ENCODE measurements around the gene TCP11.

TCP11 gene

DNA sequence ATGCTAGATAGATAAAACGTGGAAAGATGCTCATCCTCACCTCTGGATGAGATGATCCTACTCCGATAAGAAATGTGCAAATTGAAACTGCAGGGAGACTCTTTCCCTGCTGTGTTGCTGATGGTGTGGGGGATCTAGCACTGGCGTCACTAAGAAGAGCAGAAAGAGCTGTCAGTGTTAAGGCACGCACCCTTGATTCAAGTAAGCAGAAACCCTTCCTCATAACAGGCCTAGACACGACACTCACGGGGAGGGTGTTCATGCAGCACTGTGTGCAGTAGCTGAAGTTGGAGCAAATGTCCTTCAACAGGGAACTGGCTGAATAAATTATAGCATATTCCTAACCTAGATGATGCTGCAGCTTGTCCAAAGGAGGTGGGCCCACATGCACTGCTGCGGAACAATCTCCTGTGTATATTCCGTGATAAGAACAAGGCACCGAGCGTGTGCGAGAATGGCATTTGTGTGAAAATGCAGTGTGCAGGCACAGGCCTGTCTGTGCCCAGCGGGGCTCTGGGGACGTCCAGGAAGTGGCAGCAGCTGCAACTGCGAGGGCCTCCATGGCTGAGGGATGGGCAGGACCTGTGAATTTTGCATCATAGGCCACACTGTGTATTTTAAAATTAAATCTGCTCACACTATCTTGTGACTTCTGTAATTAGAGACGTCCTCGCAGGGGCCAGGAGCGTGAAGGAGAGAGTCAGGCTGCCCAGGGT lies 64.0 kb downstream of the TCP11 start:
- no peak overlapping the region for H3K27ac ChIP-seq (ENCODE audit: low read length)
- no peaks in the 10 kb centered on the region for H3K9me3 ChIP-seq (ENCODE audit: control insufficient read depth, insufficient read depth, low read length)
- H3K27me3 ChIP-seq (ENCODE audit: control insufficient read depth, insufficient read depth, low read length), result no peaks in the 10 kb centered on the region
- H3K4me1 ChIP-seq (ENCODE audit: control insufficient read depth, insufficient read depth, low read length), result no peaks in the 10 kb centered on the region; the same call in 1 of the 2 replicates
- DNase-seq (ENCODE audit: low read depth, low spot score), result no peak
- WGBS (ENCODE audit: insufficient coverage, insufficient read length), result no CpG with 5 or more reads among the region's 17 CpGs
- peaks cover 4% of the 10 kb centered on the region; the same call in 1 of the 2 replicates for H3K36me3 ChIP-seq (ENCODE audit: control insufficient read depth, insufficient read depth, low read length)
- no peak overlapping the region for H3K4me3 ChIP-seq (ENCODE audit: low read length)

DNA sequence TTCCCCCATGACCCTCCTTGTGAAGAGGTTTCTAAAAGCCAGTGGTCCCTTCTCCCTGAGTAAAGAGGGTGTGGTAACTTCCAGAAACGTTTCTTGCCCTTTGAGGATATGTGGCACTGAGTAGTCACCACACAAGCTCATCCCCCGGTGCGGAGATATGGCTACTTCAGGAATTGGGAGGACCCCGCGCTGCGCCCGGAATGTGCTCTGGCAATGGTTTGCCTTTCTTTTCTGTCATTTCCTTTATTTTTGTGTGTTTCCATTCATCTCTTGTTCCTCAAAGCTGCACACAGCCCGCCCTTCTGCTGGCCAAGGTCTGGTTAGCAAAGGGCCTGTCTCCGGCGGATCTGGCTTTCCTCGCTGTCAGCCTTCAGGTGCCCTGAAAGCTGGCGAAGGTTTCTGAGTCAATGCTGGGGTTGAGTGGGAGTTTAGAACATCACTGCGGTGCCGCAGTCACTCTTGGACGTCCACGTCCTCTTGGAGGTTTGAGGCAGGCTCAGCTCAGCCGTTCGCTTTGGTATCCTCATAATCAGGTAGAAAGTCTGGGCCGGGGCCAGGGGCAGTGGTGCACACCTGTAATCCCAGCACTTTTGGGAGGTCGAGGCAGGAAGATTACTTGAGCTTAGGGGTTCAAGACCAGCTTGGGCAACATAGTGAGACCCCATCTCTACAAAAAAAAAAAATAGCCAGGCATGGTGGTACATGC lies 67.2 kb downstream of the TCP11 start:
- H3K4me3 ChIP-seq (ENCODE audit: low read length), result no peak overlapping the region
- no peaks in the 10 kb centered on the region for H3K27me3 ChIP-seq (ENCODE audit: control insufficient read depth, insufficient read depth, low read length)
- H3K36me3 ChIP-seq (ENCODE audit: control insufficient read depth, insufficient read depth, low read length), result peaks cover 3% of the 10 kb centered on the region; the same call in 1 of the 2 replicates
- H3K9me3 ChIP-seq (ENCODE audit: control insufficient read depth, insufficient read depth, low read length), result no peaks in the 10 kb centered on the region
- H3K27ac ChIP-seq (ENCODE audit: low read length), result no peak overlapping the region
- peaks cover 5% of the 10 kb centered on the region for H3K4me1 ChIP-seq (ENCODE audit: control insufficient read depth, insufficient read depth, low read length)
- DNase-seq (ENCODE audit: low read depth, low spot score), result no peak
- no CpG with 5 or more reads among the region's 20 CpGs for WGBS (ENCODE audit: insufficient coverage, insufficient read length)

DNA sequence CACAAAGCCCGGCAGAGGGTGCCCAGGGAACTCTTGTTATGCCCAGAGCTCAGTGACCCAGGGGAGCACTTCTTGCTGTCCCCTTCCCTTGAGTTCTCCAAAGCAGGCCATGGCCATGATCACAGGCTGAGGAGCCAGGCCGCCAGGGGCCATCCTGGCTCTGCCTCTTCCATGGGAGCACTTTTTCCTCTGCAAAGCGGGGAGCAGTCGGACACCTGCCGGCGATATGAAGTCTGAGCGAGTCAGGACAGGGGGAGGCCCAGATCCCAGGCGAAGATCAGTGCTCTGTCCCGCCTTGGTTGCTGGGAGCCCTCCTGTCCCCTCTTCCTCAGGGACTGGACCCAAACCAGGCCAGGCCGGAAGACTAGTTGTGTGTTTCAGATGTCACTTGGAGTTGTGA lies 67.9 kb downstream of the TCP11 start:
- no CpG with 5 or more reads among the region's 10 CpGs for whole genome bisulfite sequencing (ENCODE audit: insufficient coverage, insufficient read length)
- Histone ChIP-seq H3K27me3 (ENCODE audit: control insufficient read depth, insufficient read depth, low read length) (no peaks in the 10 kb centered on the region), H3K36me3 (ENCODE audit: control insufficient read depth, insufficient read depth, low read length) (no peaks in the 10 kb centered on the region; the same call in 1 of the 2 replicates)

DNA sequence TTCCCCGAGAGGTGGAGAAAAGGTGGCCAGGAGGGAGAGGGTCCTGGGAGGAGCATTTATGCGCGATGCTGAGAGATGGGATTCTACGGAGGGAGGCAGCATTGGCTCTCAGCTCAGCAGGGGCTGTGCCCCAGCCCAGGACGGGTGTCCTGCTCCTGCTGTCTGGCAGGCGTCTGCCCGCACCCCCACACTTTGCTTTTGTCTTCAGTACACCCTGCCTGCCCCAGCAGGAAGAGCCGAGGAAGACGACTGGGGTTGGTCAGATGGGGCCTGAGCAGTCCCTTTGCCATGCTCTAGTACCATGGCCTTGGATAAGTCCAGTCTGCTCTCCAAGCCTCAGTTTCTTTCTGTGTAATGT lies 68.5 kb downstream of the TCP11 start:
- Histone ChIP-seq H3K36me3 (ENCODE audit: control insufficient read depth, insufficient read depth, low read length) (no peaks in the 10 kb centered on the region; the same call in 1 of the 2 replicates), H3K4me1 (ENCODE audit: control insufficient read depth, insufficient read depth, low read length) (peaks cover 8% of the 10 kb centered on the region), H3K27me3 (ENCODE audit: control insufficient read depth, insufficient read depth, low read length) (no peaks in the 10 kb centered on the region), H3K9me3 (ENCODE audit: control insufficient read depth, insufficient read depth, low read length) (no peaks in the 10 kb centered on the region), H3K27ac (ENCODE audit: low read length) (no peak overlapping the region), H3K4me3 (ENCODE audit: low read length) (no peak overlapping the region)
- no CpG with 5 or more reads among the region's 9 CpGs for WGBS (ENCODE audit: insufficient coverage, insufficient read length)
- no peak for DNase-seq (ENCODE audit: low read depth, low spot score)

More for the DNA sequence above, 67.9 kb downstream of the TCP11 start:
- Histone ChIP-seq H3K4me1 (ENCODE audit: control insufficient read depth, insufficient read depth, low read length) (peaks cover 8% of the 10 kb centered on the region), H3K27ac (ENCODE audit: low read length) (no peak overlapping the region), H3K9me3 (ENCODE audit: control insufficient read depth, insufficient read depth, low read length) (no peaks in the 10 kb centered on the region), H3K4me3 (ENCODE audit: low read length) (no peak overlapping the region)
- DNase-seq (ENCODE audit: low read depth, low spot score), result no peak

DNA sequence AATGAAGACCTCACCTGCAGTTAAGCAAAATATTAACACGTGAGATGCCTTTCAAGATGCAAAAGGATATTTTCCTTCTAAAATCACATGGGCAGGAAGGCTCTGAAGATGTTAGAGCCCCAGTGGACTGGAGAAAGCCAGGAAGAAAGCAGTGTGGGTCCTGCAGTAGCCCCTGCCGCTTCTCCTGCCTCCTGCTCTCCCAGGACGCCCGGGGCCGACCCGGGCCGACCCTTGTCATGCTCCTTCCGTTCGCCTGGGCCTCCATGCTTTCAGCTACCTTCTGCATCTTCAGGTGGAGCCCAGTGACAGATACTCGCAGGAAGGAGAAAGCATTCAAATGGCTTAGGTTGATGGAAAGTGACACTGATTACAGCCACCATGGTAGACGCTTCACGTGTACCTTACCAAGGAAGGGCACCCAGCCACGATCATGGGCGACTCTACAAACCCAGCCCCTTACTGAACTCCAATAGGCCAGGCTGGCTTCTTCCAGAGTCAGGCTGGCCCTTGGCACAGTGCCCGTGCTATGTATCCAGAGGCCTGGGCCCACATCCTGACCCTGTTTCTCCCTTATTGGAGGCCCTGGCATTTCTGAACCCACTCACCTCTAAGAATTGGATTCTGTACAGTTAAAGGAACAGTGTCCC lies 69.0 kb downstream of the TCP11 start:
- DNase-seq (ENCODE audit: low read depth, low spot score), result no peak
- H3K36me3 ChIP-seq (ENCODE audit: control insufficient read depth, insufficient read depth, low read length), result no peaks in the 10 kb centered on the region; the same call in 1 of the 2 replicates
- H3K4me1 ChIP-seq (ENCODE audit: control insufficient read depth, insufficient read depth, low read length), result peaks cover 8% of the 10 kb centered on the region
- no peaks in the 10 kb centered on the region for H3K27me3 ChIP-seq (ENCODE audit: control insufficient read depth, insufficient read depth, low read length)
- no CpG with 5 or more reads among the region's 15 CpGs for WGBS (ENCODE audit: insufficient coverage, insufficient read length)
- no peak overlapping the region for H3K27ac ChIP-seq (ENCODE audit: low read length)
- H3K4me3 ChIP-seq (ENCODE audit: low read length), result no peak overlapping the region
- no peaks in the 10 kb centered on the region for H3K9me3 ChIP-seq (ENCODE audit: control insufficient read depth, insufficient read depth, low read length)

DNA sequence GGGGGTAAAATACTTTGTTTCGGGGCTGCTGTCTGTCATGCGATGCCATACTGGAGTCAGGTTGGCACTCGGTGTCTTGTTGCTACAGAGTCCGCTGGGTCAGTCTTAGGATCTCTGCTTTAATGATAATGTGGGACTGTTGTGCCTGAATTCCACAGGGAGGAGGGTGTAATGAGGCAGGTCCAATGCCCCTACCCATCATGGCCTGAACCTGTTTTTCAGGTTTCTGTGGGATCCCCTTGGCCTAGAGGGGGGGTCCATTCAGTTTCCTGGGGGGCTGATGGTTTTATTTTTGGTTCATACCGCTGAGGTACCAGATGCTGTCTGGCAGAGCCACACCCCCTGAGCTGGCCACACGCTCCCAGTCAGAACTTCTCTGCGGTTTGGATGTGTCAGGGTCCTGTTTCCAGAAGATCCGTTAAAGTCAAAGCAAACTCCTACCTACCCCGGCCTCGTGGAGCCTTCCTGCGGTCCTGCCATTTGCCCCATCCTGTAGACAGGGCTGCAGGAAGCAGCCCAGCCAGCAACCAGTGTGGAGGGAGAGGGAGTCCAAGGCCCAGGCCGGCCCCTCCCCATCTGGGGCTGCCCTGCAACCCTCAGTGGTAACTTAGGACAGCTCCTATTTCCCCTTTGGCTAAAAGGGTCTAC lies 69.7 kb downstream of the TCP11 start:
- DNase-seq (ENCODE audit: low read depth, low spot score), result no peak

DNA sequence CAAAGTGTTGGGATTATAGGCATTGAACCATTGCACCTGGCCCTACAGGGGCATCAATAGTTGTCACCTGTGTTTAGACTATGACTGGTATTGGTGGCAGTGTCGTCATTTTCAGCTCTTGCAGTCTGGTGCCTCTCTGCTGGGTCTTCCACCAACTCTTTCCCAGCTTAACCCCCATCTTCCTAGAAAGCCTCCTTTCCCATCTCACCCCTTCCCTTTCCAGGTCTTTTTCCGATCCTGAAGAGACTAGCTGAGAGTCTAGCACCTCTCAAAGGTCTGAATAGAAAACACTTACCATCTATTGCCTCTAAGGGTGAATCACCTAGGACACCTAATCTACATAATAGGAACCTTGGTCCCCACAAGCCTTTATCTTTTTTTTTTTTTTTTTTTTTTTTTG lies 71.0 kb downstream of the TCP11 start:
- DNase-seq (ENCODE audit: low read depth, low spot score), result no peak
- no CpG with 5 or more reads among the region's 2 CpGs for WGBS (ENCODE audit: insufficient coverage, insufficient read length)
- peaks cover 4% of the 10 kb centered on the region; the same call in 1 of the 2 replicates for H3K36me3 ChIP-seq (ENCODE audit: control insufficient read depth, insufficient read depth, low read length)

More for the DNA sequence above, 69.7 kb downstream of the TCP11 start:
- Histone ChIP-seq H3K36me3 (ENCODE audit: control insufficient read depth, insufficient read depth, low read length) (no peaks in the 10 kb centered on the region; the same call in 1 of the 2 replicates), H3K4me1 (ENCODE audit: control insufficient read depth, insufficient read depth, low read length) (peaks cover 8% of the 10 kb centered on the region), H3K27me3 (ENCODE audit: control insufficient read depth, insufficient read depth, low read length) (no peaks in the 10 kb centered on the region), H3K27ac (ENCODE audit: low read length) (no peak overlapping the region), H3K9me3 (ENCODE audit: control insufficient read depth, insufficient read depth, low read length) (no peaks in the 10 kb centered on the region), H3K4me3 (ENCODE audit: low read length) (no peak overlapping the region)
- WGBS (ENCODE audit: insufficient coverage, insufficient read length), result no CpG with 5 or more reads among the region's 12 CpGs

DNA sequence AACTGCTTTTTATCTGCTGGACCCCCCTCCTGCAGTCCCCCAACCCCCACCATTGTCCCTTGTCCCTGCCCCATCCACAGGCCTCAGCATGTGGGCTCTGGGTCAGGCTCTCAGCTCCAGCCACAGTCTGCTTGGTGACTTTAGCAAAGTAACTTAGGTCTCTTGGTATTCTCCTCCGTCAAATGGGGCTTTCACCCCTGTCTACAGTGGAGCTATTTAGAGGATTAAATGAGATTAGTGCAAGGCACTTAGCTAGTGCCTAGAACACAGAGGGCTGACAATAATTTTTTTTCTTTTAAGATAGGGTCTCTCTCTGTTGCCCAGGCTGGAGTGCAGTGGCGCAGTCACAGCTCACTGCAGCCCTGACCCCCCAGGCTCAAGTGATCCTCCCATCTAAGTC lies 71.9 kb downstream of the TCP11 start:
- Histone ChIP-seq H3K36me3 (ENCODE audit: control insufficient read depth, insufficient read depth, low read length) (peaks cover 4% of the 10 kb centered on the region; the same call in 1 of the 2 replicates), H3K9me3 (ENCODE audit: control insufficient read depth, insufficient read depth, low read length) (no peaks in the 10 kb centered on the region), H3K27ac (ENCODE audit: low read length) (no peak overlapping the region), H3K27me3 (ENCODE audit: control insufficient read depth, insufficient read depth, low read length) (no peaks in the 10 kb centered on the region), H3K4me3 (ENCODE audit: low read length) (no peak overlapping the region), H3K4me1 (ENCODE audit: control insufficient read depth, insufficient read depth, low read length) (peaks cover 8% of the 10 kb centered on the region)
- no CpG with 5 or more reads among the region's 2 CpGs for WGBS (ENCODE audit: insufficient coverage, insufficient read length)
- no peak for DNase-seq (ENCODE audit: low read depth, low spot score)

More for the DNA sequence above, 71.0 kb downstream of the TCP11 start:
- H3K4me3 ChIP-seq (ENCODE audit: low read length), result no peak overlapping the region
- no peak overlapping the region for H3K27ac ChIP-seq (ENCODE audit: low read length)
- H3K27me3 ChIP-seq (ENCODE audit: control insufficient read depth, insufficient read depth, low read length), result no peaks in the 10 kb centered on the region
- H3K4me1 ChIP-seq (ENCODE audit: control insufficient read depth, insufficient read depth, low read length), result peaks cover 8% of the 10 kb centered on the region
- no peaks in the 10 kb centered on the region for H3K9me3 ChIP-seq (ENCODE audit: control insufficient read depth, insufficient read depth, low read length)

DNA sequence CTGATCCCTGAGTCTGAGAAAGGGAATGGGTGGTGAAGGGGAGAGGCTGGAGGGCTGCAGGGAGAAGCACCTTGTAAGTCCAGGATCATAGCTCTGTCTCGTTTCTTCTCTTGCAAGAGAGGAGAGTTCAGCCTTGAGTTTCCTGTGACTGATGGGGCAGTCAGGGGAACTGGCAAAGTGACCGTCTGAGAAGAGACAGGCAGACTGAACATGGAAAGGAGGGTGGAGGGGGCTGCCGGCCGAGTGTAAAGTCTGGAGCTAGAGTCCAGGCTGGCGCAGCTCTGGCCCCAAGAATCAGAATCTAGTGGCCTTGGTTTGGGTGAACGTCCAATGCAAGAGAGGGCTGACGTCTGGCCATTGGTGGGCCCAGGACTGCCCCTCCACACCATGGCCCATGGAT lies 72.5 kb downstream of the TCP11 start:
- peaks cover 4% of the 10 kb centered on the region; the same call in 1 of the 2 replicates for H3K36me3 ChIP-seq (ENCODE audit: control insufficient read depth, insufficient read depth, low read length)
- peaks cover 9% of the 10 kb centered on the region for H3K4me1 ChIP-seq (ENCODE audit: control insufficient read depth, insufficient read depth, low read length)
- no peak for DNase-seq (ENCODE audit: low read depth, low spot score)
- no peak overlapping the region for H3K4me3 ChIP-seq (ENCODE audit: low read length)
- WGBS (ENCODE audit: insufficient coverage, insufficient read length), result no CpG with 5 or more reads among the region's 7 CpGs
- H3K9me3 ChIP-seq (ENCODE audit: control insufficient read depth, insufficient read depth, low read length), result no peaks in the 10 kb centered on the region
- H3K27ac ChIP-seq (ENCODE audit: low read length), result no peak overlapping the region
- no peaks in the 10 kb centered on the region for H3K27me3 ChIP-seq (ENCODE audit: control insufficient read depth, insufficient read depth, low read length)

DNA sequence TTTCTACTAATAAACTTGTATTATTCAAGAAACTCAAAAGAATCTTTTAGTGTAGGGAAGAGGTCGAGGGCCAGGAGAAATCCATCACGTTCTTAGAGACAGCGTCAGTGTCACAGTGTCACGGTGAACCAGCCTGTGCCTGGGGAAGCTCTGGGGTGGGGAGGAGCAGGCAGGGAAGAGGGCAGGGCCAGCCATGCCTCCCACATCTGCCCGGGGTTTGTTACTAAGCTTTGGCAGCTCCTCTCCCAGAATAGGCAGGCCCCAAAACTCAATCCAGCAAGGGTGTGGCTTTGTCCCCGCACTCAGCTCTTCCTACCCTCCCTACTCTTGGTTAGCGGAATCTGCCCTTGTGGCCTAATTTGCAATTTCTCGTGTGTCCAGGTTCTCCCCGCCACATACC lies 72.9 kb downstream of the TCP11 start:
- peaks cover 4% of the 10 kb centered on the region; the same call in 1 of the 2 replicates for H3K36me3 ChIP-seq (ENCODE audit: control insufficient read depth, insufficient read depth, low read length)
- H3K27me3 ChIP-seq (ENCODE audit: control insufficient read depth, insufficient read depth, low read length), result no peaks in the 10 kb centered on the region
- WGBS (ENCODE audit: insufficient coverage, insufficient read length), result no CpG with 5 or more reads among the region's 9 CpGs
- peaks cover 9% of the 10 kb centered on the region for H3K4me1 ChIP-seq (ENCODE audit: control insufficient read depth, insufficient read depth, low read length)
- H3K27ac ChIP-seq (ENCODE audit: low read length), result no peak overlapping the region
- no peak overlapping the region for H3K4me3 ChIP-seq (ENCODE audit: low read length)
- no peaks in the 10 kb centered on the region for H3K9me3 ChIP-seq (ENCODE audit: control insufficient read depth, insufficient read depth, low read length)
- DNase-seq (ENCODE audit: low read depth, low spot score), result no peak

Data from iPS DF 6.9 (cell line).